Mammary epithelial cell (primary cell): ENCODE results near the gene FOXK2.

Experiments used
- EZH2 ChIP-seq: IDR thresholded peaks from 2 replicates; pipeline ENCODE4 v1.6.1; 2012; ENCODE audit warnings: low read length, inconsistent platforms, borderline replicate concordance
- TF ChIP-seq, protein P1 (sequence below), 2 donors: IDR thresholded peaks in 1 of 2; conservative IDR thresholded peaks in 1 of 2; 2 replicates each; pipeline ENCODE4 v1.5.1; 2011 to 2012; ENCODE audit warnings: inconsistent platforms in 2 of 2, low read length in 2 of 2, mild to moderate bottlenecking in 2 of 2, control low read depth in 1 of 2, low read depth in 1 of 2; ENCODE audit not compliant: insufficient read depth in 1 of 2; ENCODE audit errors: extremely low read depth in 1 of 2

GRCh38 chr17:82648742-82649331 lies 129.3 kb downstream of the FOXK2 start:
- TF ChIP-seq, protein P1, sequence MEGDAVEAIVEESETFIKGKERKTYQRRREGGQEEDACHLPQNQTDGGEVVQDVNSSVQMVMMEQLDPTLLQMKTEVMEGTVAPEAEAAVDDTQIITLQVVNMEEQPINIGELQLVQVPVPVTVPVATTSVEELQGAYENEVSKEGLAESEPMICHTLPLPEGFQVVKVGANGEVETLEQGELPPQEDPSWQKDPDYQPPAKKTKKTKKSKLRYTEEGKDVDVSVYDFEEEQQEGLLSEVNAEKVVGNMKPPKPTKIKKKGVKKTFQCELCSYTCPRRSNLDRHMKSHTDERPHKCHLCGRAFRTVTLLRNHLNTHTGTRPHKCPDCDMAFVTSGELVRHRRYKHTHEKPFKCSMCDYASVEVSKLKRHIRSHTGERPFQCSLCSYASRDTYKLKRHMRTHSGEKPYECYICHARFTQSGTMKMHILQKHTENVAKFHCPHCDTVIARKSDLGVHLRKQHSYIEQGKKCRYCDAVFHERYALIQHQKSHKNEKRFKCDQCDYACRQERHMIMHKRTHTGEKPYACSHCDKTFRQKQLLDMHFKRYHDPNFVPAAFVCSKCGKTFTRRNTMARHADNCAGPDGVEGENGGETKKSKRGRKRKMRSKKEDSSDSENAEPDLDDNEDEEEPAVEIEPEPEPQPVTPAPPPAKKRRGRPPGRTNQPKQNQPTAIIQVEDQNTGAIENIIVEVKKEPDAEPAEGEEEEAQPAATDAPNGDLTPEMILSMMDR (conservative IDR thresholded peaks at IDR 0.05 in 1 of 2, IDR thresholded peaks at IDR 0.05 in 1 of 2; ENCODE audit: extremely low read depth in 1 of 2, insufficient read depth in 1 of 2, low read depth in 1 of 2, low read length in 2 of 2): no peak
- TF ChIP-seq EZH2: no peak
